ENCODE data around the gene SLC30A1.
"Not testable (repeated sequence)": the region's sequence is repeated elsewhere in the genome, so short reads cannot be mapped to it uniquely, and the experiment has no call there.

SLC30A1 gene, protein sequence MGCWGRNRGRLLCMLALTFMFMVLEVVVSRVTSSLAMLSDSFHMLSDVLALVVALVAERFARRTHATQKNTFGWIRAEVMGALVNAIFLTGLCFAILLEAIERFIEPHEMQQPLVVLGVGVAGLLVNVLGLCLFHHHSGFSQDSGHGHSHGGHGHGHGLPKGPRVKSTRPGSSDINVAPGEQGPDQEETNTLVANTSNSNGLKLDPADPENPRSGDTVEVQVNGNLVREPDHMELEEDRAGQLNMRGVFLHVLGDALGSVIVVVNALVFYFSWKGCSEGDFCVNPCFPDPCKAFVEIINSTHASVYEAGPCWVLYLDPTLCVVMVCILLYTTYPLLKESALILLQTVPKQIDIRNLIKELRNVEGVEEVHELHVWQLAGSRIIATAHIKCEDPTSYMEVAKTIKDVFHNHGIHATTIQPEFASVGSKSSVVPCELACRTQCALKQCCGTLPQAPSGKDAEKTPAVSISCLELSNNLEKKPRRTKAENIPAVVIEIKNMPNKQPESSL

DNA sequence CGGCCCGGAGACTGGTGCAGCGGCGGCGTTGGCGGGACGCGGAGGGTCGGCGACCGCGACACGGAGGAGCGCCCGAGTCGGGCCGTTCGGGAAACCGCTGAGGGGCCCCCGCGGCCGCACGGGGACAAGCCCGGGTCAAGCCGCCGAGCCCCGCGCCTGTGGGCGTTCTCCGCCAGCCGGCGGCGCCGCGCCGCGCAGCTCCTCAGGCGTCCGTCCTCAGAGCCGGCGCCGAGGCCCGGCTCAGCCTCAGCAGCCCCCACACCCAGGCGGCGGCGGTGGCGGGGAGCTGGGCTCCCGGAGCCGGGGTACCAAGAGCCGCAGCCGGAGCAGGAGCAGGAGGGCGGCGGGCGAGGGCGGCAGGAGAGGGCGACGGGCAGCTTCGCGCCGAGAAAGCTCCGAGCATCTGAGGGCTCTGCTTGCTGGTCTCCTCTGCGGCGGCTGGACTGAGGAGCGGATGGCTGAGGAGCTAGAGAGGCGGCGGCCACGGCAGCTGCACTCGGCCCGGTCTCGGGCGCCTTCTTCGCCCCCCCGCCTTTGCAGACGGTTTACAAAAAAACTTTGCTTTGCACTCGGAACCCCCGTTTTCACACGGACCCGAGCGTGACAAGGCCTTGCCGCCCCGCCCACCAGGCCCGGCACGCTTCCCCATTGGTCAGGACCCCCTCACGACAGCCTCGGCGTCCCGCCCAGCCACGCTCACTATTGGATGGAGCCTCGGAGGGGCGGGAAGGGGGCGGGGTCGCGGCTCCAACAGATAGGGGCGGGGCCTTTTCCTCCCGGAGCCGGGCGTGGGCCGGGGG, at the start of gene SLC30A1:
SLC30A1 (minus strand) TSS at position 522 of the 800 bp plus-strand sequence. CDS start 549 bp downstream, outside the sequence.
- peak; percentile 98 for DNase-seq (ENCODE audit: low spot score)

DNA sequence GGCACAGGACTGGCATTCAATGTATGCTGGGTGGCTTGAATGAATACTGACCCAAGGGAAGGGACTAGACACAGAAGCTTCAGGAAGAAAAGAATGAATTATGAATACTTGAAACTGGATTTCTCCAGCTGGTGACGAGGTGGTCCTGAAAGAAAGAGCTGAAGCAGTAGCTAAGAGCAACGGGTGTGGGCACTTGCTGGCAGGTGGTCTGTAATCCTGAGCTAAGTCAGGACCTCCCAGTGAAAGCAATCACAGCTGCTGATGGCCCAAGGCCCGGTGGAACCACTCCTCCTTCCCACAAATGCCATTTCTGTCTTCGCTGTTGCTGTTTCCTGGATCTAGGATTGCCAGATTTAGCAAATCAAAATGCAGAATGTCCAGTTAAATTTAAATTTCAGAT, 49.5 kb upstream of the SLC30A1 start:
- DNase-seq (ENCODE audit: low spot score), result no peak

DNA sequence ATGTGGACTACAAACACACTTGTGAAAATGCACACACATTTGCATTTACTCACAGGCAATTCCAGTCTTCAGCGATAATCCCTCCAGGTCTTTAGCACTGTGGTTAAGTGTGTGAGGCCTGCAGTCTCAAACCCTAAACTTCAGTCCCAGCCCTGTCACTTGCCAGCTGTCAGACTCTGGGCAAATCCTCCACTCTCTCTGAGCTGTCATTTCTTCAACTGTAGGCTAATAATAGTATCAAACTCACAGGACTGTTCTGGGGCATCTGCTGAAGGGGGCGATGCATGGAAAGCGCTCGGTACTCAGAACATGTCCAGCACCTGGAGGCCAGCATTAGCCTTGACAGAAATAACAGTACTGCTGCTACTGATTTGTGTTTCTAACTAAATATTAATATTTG, 48.3 kb upstream of the SLC30A1 start:
- no peak for DNase-seq (ENCODE audit: low spot score)

DNA sequence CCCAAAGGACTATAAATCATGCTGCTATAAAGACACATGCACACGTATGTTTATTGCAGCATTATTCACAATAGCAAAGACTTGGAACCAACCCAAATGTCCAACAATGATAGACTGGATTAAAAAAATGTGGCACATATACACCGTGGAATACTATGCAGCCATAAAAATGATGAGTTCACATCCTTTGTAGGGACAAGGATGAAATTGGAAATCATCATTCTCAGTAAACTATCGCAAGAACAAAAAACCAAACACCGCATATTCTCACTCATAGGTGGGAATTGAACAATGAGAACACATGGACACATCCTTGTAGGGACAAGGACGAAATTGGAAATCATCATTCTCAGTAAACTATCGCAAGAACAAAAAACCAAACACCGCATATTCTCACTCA, 46.9 kb upstream of the SLC30A1 start:
- not testable (repeated sequence) for DNase-seq (ENCODE audit: low spot score)

DNA sequence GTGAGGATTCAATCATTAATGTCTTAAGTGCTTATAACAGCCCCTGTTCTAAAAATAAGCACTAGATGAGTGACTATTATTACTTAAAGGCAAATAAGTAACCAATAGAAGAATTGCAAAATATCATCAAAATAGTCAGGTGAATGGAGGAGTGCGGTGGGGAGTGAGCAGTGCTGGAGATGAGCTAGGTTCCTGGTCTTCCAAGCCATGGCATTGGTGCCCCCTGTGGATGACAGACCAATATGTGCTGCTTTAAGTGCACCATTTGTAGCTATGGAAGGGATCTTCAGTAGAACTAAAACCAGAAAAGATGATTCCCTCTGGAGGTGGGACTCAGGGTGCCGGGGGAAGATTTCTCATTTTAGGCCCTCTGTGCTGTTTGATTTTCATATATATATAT, 46.1 kb upstream of the SLC30A1 start:
- peak; percentile 42 for DNase-seq (ENCODE audit: low spot score)

DNA sequence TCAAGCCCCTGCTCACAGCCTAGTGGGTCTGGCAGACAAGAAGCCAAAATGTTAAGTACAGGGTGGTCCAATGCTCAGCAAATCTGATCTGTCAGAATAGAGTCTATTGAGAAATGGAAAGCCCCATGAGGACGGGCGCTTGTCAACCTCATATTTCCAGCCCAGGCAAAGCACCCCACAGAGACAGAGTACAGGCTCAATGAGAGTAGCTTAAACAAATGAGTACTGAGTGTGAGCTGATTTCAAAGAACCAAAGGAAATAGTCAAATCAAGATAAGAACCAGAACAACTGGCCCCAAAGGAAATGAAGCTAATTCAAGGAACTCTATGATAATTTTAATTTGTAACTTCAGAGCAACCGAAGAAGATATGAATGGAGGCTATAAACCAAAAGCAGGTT, 44.6 kb upstream of the SLC30A1 start:
- no peak for DNase-seq (ENCODE audit: low spot score)

DNA sequence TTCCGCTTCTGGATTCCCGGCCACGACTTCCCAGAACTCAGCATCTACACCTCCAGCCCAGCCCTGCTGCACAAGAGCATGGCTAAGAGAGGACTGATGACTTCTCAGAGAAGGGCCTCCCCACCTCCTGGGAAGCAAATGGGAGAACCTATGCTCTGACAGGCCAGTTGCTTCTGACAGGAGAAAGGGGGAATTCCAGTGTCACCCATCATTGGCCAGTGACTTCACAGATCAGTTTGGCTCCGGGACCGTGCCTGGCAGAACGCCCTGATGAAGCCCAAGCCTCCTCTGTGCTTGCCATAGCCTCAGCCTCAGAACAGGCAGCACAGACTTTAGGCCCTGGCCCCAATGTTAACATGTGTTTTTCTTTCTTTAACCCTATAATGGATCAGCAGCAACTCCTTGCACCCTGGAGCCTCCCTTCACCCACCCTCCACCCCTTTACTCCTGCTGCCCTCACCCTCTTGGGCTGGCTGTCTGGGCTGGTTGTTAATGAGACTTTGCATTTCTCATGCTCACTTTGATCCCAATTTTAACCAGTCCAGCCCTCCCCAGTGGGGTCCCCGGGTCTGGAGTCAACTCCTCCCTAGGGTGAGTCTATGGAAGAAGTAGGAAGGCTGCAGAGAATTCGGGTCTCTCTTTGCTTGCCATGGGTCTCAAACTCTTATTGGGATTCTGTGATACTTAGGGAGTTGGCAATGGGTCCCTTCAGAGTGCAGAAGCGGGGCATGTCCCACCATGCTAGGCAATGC, 42.7 kb upstream of the SLC30A1 start:
- peak; percentile 86 for DNase-seq (ENCODE audit: low spot score)

DNA sequence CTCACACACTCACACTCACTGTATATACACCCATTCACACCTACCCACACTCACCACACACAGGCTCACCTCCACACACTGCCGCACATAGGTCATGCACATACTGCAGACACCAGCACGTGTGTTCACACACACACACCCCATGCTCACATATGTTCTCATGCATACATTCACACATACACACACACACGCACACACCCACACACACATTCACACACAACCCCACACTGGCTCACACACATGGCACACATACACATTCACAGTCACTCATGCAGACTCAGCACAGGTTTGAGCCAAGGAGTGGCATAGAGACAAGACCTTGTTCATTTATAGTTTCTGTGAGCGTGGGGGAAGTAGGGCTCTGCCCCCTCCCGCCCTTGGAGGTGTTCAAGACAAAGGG, 41.1 kb upstream of the SLC30A1 start:
- DNase-seq (ENCODE audit: low spot score), result no peak

DNA sequence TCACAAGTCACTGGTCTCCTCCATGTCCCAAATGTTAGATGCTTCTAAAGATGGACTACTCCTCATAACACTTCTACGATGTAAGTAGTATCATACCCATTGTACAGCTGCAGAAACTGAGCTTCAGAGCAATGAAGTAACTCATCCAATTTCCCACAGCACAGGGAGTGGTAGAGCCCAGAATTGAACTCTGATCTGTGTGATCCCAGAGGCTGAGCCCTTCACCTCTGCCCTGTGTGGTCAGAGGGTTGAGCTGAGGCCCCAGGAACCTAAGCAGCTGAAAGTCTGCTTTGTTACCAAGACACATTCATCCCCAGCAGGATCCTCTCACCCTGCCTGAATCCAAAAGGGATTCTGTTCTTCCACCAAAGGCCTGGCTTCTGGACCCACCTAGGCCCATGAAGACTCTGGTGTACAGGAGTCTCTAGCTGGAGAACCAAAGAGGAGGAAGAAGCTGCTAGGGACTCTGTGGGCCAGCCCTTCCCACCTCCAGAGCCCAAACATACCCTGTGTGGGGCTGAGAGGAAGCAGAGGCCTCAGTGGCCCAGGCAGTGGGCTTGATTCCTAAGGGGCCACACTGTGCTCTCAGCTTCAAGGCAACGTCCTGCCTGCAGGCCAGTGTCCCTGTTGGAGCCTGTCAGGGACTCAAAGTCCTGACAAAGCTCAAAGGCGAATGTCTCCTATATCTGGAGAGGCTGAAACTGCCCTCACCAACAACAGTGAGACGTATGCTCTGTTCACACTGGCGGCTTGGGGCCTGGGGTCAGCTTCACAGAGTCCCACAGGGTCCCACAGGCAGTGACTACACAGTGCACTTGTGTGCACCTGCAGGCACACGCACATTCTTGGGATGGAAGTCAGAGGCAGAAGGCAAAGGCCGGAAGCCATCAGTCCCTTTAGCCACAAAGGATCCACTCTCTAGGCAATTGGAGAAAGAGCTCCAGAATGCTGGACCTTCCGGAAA, 40.4 kb upstream of the SLC30A1 start:
- no peak for DNase-seq (ENCODE audit: low spot score)

DNA sequence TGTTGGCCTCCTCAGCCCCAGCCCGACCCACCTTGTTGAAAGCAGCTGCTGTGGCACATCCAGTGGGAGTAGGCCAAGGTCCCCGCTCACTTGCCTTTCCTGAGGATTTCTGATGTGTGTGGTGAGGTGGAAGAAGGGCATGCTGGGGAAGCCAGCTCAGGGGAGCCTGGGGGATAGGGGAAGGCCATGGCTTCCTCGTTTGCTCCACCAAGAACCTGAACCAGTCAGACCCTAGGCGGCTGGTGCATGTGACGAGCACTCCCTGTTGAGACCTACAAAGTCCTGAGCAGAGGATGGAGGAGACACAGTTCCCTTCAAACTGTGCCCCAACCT, 38.0 kb upstream of the SLC30A1 start:
- DNase-seq (ENCODE audit: low spot score), result no peak

DNA sequence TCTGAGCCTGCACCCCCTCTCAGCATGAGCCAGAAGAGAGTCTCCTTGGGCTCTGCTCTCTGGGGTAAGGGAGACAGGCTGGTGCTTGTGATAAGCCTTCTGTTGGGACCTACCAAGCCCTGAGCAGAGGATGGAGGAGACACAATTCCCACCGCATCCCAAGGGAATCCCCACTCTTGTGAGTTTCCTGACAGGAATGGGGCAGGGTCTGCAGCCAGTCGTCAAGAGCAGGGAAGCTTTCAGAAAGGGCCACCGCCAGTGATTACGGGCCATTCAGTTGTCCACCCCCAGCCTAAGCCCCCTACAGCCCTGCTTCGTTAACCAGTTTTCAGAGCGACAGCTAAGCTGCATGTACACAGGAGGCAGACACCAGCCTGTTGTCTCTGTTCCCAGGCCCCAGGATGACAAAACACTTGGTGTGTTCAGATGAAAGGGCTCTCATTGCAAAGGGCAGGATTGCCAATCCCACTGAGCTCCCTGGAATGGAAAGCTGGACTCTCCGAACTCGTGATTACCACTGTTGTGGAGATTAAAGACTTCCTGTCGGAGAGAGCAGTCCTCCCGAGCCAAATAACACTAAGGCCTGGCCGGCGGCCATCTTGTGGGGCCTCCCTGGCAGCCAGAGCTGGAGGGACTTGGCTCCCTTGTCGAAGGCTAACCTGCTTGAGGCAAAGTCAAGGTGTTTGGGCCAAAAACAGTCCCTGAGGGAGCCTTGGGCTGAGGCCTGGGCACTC, 37.4 kb upstream of the SLC30A1 start:
- DNase-seq (ENCODE audit: low spot score), result no peak

DNA sequence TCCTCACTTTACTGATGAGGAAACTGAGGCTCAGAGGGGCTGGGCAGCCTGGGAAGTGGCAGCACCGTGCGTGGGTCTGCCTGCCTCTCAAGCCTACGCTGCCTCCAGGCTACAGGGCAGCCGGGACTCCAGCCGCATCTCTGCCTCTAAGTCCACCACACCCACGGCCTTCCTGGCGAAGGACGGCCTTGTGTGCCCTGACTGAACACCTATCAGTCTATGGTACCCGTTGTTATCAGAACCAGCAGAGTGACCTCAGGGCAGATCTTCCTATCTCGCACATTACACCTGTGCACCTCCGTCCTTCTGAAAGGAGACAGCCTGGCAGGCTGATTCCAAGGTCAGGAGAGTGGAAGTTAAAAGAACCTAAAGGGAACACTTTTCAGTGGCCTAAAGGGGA, 35.7 kb upstream of the SLC30A1 start:
- no peak for DNase-seq (ENCODE audit: low spot score)

DNA sequence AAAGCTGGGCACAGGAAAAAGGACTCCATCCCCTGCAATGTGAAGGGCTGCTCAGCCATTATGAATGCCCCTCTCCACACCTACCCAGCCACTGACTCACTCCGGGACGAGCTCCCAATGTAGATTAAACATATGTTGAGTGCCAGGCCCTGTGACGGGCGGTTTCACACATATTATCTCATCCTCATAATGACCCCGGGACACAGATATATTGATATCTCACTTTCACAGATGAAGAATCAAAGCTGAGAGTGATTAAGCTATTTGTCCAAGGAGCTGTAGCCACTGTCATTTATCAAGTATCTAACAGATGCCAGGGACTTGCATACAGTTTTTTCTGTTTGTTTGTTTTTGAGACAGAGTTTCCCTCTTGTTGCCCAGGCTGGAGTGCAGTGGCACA, 35.0 kb upstream of the SLC30A1 start:
- DNase-seq (ENCODE audit: low spot score), result no peak

DNA sequence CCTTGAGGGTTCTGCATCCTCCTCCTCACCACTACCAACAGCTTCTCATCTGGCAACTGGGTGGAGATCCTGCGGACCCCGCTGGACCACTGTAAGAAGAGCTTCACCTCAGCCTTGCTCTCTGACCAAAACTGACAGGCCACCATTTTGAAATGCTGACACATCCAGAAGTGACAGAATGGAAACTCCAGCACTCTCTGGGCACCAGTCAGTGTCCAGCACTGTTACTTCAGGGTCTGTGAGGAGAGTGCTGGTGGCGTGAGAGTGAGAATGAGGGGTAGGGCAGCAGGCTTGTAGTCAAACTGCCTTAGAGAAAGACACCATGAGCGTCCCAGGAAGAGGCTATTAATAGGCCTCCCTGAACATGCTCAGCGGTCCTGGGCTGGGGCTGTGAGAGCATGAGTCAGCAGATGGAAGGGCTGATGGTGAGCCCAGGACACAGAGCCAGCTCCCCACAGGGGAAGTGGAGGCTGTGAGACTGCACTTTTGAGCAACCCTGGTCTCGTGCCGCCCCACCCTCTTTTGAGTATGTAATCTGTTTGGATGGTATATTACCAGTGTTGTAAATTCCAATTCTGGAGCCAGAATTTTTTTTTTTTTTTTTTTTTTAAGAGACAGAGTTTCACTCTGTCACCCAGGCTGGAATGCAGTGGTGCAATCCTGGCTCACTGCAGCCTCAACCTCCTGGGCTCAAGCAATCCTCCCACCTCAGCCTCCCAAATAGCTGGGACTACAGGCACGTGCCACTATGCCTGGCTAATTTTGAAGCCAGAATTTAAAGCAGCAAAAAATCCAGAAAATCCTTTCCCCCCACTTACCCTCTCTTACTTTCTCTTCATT, 34.4 kb upstream of the SLC30A1 start:
- peak; percentile 77 for DNase-seq (ENCODE audit: low spot score)

DNA sequence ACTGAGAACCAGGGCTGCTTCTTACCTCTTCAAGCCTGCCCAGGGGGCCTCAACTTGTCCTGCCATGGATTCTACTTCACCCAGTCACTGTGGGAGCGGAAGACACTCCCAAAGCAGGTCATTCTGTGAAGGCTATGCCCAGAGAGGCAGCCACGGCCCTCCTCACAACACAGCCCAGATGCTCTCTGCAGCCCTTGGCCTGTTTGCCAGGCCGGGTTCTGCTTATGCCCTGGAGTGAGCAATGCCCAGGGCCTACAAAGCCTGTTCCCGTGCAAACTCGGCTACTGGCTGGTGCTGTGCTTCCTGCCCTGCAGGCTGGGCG, 33.8 kb upstream of the SLC30A1 start:
- DNase-seq (ENCODE audit: low spot score), result no peak

DNA sequence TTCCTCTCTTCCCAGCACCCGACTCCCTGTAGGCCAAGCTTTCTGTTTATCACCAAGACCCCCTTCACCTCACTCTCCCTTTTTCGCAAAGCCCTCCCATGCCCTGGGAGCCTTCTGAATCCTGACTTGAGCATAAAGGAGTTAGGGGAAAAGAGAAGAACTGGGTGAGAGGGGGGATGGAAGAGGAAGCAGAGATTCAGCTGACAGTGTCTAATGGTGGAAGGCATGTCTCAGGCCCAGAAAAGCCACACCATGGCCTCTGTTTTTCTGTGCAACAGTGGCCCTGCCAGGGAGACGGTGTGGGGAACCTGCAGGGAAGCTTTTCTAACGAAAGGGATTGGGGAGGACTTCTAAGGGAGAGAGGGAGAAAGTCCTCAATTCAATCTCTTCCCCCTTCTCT, 32.9 kb upstream of the SLC30A1 start:
- DNase-seq (ENCODE audit: low spot score), result no peak

DNA sequence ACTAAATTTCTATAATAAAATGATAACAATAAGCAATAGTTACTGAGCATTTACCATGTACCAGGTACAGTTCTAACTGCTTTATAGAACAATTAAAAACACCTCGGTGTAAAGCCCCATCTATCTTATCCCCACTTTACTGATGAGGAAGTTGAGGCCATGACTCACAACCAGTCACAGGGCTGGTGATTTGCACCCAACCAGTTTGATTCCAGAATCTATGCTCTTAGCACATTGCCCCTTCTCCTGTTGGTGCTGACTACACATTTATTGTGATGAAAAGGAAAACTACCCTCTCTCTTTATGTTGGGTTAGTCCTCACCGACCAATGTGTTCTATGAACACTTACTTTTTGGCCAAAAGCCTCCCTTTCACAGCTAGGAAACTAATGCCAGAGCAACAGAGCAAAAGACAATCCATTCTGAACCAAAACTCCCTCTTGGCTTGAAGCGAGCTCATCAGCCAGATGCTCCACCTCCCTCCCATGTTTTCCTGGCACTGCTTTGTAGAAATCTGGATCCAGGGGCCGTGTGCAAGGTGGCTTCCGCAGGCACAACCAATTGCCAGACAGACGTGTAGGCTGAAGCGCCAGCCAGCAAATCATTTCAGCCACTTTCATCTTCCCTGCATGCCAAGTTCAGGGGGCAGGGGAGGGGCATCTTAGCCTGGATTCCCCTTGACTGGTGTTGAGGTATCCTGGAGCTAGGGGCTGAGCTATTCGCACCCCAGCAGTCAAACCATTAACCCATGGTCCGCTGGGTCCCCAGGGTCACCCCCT, 32.0 kb upstream of the SLC30A1 start:
- DNase-seq (ENCODE audit: low spot score), result peak; percentile 40

DNA sequence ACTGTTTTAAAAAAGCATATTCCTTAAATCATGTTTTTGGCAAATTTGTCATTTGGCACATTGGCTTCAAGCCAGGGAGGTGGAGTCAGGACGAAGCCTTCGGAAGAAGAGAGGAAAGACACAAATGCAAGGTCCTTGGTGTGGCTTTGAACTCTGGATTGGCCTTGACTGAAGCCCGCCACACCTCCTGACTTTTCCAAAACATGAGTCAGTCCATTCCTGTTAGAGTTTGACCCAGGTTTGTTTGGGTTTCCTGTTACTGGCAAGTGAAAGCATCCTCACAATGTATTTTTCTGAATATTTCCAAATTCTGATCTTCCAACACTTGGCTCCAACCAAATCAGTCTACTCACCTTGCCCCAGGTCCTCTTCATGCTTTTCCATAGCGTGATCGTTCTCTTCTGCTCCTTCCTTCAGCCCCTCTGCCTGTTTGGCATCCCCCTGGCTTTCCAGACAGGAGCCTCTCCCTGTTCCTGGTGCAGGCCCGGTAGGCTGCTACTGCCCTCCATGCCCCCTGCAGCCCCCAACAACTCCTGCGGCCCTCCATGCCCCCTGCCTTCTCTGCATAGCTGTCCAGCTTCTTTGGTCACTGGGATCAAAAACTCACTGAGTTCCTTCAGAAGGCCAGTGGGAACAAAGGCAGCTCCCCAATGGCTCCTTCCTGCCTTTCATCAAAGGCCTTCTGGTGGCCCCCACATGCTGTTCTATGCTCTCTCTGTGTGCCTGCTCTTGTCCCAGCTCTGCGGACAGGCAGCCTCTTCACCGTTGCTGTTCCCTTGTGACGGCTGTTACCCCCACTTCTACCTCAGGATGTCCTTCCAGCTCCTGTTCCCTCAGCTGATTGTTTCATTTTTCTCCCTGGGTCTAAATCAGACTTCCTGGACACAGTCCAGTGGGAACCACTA, 30.4 kb upstream of the SLC30A1 start:
- DNase-seq (ENCODE audit: low spot score), result no peak
